KOPT-K1 (cell line): Measurements from ENCODE around the gene TUBGCP3.
"Not testable (repeated sequence)": the region's sequence is repeated elsewhere in the genome, so short reads cannot be mapped to it uniquely, and the experiment has no call there.

Source experiments
- H3K27ac ChIP-seq: fragments of 200-600 bp; sonication (generic); 2 replicates; pipeline ENCODE4 v1.5.1; 2016; ENCODE audit warnings: antibody characterized with exemption, mild to moderate bottlenecking, low read depth, low read length; ENCODE audit not compliant: poor library complexity, severe bottlenecking
- H3K36me3 ChIP-seq: fragments of 200-600 bp; sonication (generic); 2 replicates; pipeline ENCODE4 v1.5.1; 2017; ENCODE audit warnings: antibody characterized with exemption, mild to moderate bottlenecking, low read length, moderate library complexity; ENCODE audit not compliant: insufficient read depth
- H3K9me3 ChIP-seq: fragments of 200-600 bp; sonication (generic); 2 replicates; pipeline ENCODE4 v1.5.1; 2017; ENCODE audit warnings: antibody characterized with exemption, low read length, mild to moderate bottlenecking; ENCODE audit not compliant: insufficient read depth, poor library complexity, severe bottlenecking

TUBGCP3 gene

GRCh38 chr13:112574834-112575613 lies 12.9 kb downstream of the TUBGCP3 start:
- H3K36me3 ChIP-seq: peaks cover 5% of the 10 kb centered on the region; the same call in 1 of the 2 replicates
- peak overlapping the region; percentile 16 for H3K27ac ChIP-seq

GRCh38 chr13:112574416-112574815 lies 13.5 kb downstream of the TUBGCP3 start:
- H3K27ac ChIP-seq: peak overlapping the region; percentile 16
- H3K36me3 ChIP-seq: peaks cover 6% of the 10 kb centered on the region
- peaks cover 6% of the 10 kb centered on the region for H3K9me3 ChIP-seq

More at GRCh38 chr13:112574834-112575613, 12.9 kb downstream of the TUBGCP3 start:
- H3K9me3 ChIP-seq: peaks cover 6% of the 10 kb centered on the region

DNA sequence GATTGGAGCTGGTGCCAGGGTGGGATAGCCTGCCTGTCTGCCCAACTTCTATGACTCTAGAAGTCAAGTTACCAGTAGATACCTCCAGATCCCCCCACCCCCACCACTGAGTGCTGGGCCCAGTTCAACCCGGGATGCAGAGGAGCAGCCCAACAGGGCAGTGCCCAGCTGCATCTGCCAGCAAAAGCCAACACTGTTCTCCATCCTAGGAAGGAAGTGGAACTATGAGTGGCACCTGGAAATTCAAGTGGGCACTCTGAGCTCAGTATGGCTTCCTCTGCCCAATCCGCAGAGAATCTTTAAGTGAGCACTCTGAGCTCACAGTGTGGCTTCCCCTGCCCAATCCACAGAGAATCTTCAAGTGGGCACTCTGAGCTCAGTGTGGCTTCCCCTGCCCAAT lies 14.2 kb downstream of the TUBGCP3 start:
- Histone ChIP-seq H3K36me3 (peaks cover 13% of the 10 kb centered on the region), H3K9me3 (peaks cover 6% of the 10 kb centered on the region), H3K27ac (no peak overlapping the region)

- H3K9me3 ChIP-seq: peaks cover 5% of the 10 kb centered on the region
- peaks cover 27% of the 10 kb centered on the region for H3K36me3 ChIP-seq
- no peak overlapping the region for H3K27ac ChIP-seq
These were observed 15.6 kb downstream of the TUBGCP3 start for GRCh38 chr13:112572366-112572765.

DNA sequence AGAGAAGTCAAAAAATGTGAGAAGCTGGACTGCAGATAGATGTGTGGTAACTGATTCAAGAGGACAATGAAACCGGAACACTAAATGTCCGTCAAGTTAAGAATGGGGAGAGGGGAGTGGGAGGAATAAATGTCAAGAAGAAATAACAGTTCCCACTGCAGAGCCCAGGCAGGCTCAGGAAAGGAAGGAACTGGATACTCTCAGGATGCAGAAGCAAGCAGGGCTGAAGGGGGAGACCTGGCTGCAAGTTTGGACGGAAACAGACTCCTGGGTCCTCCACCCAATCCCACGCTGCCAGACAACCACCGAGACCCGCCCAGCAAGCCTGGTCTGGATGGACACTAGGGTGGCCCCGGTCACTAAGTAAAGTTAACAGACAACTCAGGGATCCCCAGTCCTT lies 18.1 kb downstream of the TUBGCP3 start:
- Histone ChIP-seq H3K9me3 (no peaks in the 10 kb centered on the region), H3K27ac (no peak overlapping the region), H3K36me3 (peaks cover 52% of the 10 kb centered on the region)

- peaks cover 76% of the 10 kb centered on the region for H3K36me3 ChIP-seq
- H3K9me3 ChIP-seq: no peaks in the 10 kb centered on the region
- no peak overlapping the region for H3K27ac ChIP-seq
These were observed 20.6 kb downstream of the TUBGCP3 start for GRCh38 chr13:112567161-112567862.

DNA sequence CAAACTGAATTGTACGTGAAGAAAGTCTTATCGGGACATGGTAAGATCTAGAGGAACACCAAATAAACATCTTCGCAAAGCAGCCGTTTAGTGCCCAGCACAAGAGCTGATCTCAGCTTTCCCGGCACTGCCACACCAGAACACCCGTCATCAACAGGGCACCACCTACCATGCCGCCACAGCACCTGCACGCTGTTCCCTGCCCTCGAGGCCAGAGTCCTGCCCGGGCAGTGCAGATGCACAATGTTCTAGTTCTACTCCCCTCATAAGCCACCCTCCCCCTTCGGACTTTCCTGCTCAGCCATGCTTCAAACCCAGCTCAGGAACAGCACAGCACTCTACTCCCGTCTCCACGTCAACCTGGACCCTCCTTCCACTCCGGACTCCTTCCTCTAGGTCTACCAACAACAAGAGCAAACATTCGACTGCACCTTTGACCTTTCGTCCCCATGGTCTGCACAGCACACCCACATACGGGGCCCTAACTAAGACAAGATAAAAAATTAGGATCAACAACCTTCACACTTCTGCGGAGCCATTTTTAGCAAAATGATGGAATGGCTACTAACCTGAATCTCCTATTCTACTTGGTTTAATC lies 25.1 kb downstream of the TUBGCP3 start:
- Histone ChIP-seq H3K27ac (no peak overlapping the region), H3K9me3 (no peaks in the 10 kb centered on the region), H3K36me3 (peaks cover 95% of the 10 kb centered on the region)

GRCh38 chr13:112562254-112562653 lies 25.7 kb downstream of the TUBGCP3 start:
- Histone ChIP-seq H3K27ac (no peak overlapping the region), H3K9me3 (no peaks in the 10 kb centered on the region), H3K36me3 (peaks cover 95% of the 10 kb centered on the region)

- H3K9me3 ChIP-seq: no peaks in the 10 kb centered on the region
- H3K36me3 ChIP-seq: peaks cover 95% of the 10 kb centered on the region
- H3K27ac ChIP-seq: no peak overlapping the region
These were observed 26.5 kb downstream of the TUBGCP3 start for GRCh38 chr13:112561478-112561877.

GRCh38 chr13:112558696-112559418 lies 29.1 kb downstream of the TUBGCP3 start:
- no peaks in the 10 kb centered on the region for H3K9me3 ChIP-seq
- H3K36me3 ChIP-seq: peaks cover 95% of the 10 kb centered on the region
- H3K27ac ChIP-seq: no peak overlapping the region

GRCh38 chr13:112556600-112556999 lies 31.4 kb downstream of the TUBGCP3 start:
- Histone ChIP-seq H3K36me3 (peaks cover 97% of the 10 kb centered on the region), H3K9me3 (no peaks in the 10 kb centered on the region), H3K27ac (no peak overlapping the region)

DNA sequence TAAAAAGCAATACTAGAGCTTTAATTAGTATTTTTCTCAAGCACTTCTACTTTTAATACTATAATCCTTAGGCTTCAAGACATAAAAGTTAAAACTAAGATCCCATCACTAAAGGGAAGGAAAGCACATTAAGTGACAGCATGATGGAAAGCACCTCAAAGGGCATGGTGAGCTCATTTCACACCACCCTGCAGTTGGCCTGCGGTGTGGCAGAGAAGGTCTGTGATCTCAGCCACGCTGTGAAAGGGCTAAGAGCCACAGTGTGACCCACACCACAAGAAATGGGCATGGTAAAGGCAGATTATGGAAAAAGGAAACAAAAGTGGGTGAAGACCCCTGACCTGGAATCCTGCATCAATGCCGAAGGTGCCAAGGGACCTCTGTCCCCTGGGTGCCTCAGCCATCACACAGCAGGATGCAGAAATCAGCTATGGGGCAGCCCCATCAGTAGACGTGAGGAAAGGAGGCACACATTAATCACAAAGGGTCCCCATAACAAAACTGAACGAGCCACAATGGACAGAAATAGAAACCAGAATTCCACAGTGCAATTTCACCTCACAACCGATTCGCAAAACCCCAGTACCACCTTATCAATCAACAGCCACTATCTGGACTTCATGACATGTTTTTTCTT lies 33.6 kb downstream of the TUBGCP3 start:
- H3K36me3 ChIP-seq: peaks cover 99% of the 10 kb centered on the region

DNA sequence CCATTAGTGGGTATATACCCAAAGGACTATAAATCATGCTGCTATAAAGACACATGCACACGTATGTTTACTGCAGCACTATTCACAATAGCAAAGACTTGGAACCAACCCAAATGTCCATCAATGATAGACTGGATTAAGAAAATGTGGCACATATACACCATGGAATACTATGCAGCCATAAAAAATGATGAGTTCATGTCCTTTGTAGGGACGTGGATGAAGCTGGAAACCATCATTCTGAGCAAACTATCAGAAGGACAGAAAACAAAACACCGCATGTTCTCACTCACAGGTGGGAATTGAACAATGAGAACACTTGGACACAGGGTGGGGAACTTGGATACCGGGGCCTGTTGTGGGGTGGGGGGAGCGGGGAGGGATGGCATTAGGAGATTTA lies 39.0 kb downstream of the TUBGCP3 start:
- H3K36me3 ChIP-seq: peaks cover 91% of the 10 kb centered on the region
- not testable (repeated sequence) for H3K9me3 ChIP-seq, H3K27ac ChIP-seq

More for the DNA sequence above, 33.6 kb downstream of the TUBGCP3 start:
- no peak overlapping the region for H3K27ac ChIP-seq
- no peaks in the 10 kb centered on the region for H3K9me3 ChIP-seq

- no peak overlapping the region for H3K27ac ChIP-seq
- peaks cover 84% of the 10 kb centered on the region for H3K36me3 ChIP-seq
- no peaks in the 10 kb centered on the region for H3K9me3 ChIP-seq
These were observed 42.1 kb downstream of the TUBGCP3 start for GRCh38 chr13:112545856-112546255.
